Measurements from ENCODE around the gene ADGRA1.

DNA sequence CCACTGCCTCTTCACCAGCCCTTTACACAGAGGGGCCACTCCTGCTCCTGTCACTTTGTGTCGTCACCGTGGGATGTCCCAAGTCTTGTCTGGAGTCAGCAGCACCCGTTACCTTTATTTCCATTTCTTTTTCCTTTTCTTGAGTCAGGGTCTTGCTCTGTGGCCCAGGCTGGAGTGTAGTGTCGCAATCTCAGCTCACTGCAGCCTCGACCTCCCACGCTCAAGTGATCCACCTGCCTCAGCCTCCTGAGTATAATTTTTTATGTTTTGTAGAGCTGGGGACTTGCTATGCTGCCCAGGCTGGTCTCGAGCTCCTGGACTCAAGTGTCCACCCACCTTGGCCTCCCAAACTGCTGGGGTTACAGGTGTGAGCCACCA, 28.6 kb upstream of the ADGRA1 start:
- no peak for TF ChIP-seq EZH2 (IDR thresholded peaks at IDR 0.05; ENCODE audit: borderline replicate concordance, low read depth, low read length, severe bottlenecking)
- TF ChIP-seq, protein P1, sequence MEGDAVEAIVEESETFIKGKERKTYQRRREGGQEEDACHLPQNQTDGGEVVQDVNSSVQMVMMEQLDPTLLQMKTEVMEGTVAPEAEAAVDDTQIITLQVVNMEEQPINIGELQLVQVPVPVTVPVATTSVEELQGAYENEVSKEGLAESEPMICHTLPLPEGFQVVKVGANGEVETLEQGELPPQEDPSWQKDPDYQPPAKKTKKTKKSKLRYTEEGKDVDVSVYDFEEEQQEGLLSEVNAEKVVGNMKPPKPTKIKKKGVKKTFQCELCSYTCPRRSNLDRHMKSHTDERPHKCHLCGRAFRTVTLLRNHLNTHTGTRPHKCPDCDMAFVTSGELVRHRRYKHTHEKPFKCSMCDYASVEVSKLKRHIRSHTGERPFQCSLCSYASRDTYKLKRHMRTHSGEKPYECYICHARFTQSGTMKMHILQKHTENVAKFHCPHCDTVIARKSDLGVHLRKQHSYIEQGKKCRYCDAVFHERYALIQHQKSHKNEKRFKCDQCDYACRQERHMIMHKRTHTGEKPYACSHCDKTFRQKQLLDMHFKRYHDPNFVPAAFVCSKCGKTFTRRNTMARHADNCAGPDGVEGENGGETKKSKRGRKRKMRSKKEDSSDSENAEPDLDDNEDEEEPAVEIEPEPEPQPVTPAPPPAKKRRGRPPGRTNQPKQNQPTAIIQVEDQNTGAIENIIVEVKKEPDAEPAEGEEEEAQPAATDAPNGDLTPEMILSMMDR (IDR thresholded peaks at IDR 0.05; ENCODE audit: borderline replicate concordance, extremely low read depth, low read length, poor library complexity, severe bottlenecking), result no peak

All from DND-41 (cell line).